ENCODE data around the gene G6PC1. TPM values are rescaled to one million over a fixed set of nuclear protein-coding genes. Genes with fewer than 3 reads are reported as not detected.
A peak's percentile ranks its signal among the peaks of the same experiment; 100 is the strongest.
"Not testable (repeated sequence)": the region's sequence is repeated elsewhere in the genome, so short reads cannot be mapped to it uniquely, and the experiment has no call there.

G6PC1 gene
- total RNA-seq, 1 donor from 2014 or later = not detected

GRCh38 chr17:42913981-42914617 is 13.5 kb downstream of the G6PC1 start:
- Histone ChIP-seq H3K36me3 (no peaks in the 10 kb centered on the region), H3K9me3 (no peaks in the 10 kb centered on the region), H3K4me3 (no peak overlapping the region), H3K27ac (no peak overlapping the region), H3K27me3 (ENCODE audit: low read depth) (no peaks in the 10 kb centered on the region), H3K4me1 (peaks cover 20% of the 10 kb centered on the region)
- ATAC-seq (no peak), DNase-seq (no peak)
- intact Hi-C loops (cut with DNase I) = no loop called here
- TF ChIP-seq CTCF (IDR thresholded peaks at IDR 0.05) = no peak

DNA sequence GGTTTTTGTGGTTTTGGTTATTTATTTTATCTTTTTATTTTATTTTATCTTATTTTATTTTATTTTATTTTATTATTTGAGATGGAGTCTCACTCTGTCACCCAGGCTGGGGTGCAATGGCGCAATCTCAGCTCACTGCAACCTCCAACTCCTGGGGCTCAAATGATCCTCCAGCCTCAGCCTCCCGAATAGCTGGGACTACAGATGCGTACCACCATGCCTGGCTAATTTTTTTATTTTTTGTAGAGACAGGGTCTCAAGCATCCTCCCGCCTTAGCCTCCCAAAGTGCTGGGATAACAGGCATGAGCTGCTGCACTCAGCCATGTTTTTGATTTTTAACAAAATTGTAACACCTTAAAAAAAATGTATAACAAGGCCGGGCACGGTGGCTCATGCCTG is 14.7 kb downstream of the G6PC1 start:
- H3K36me3 ChIP-seq; H3K27ac ChIP-seq; H3K9me3 ChIP-seq; H3K27me3 ChIP-seq (ENCODE audit: low read depth); intact Hi-C loops (cut with DNase I); H3K4me3 ChIP-seq; ATAC-seq; DNase-seq: not testable (repeated sequence)
- H3K4me1 ChIP-seq = peaks cover 32% of the 10 kb centered on the region

GRCh38 chr17:42916388-42917235 is 16.0 kb downstream of the G6PC1 start:
- H3K36me3 ChIP-seq; ATAC-seq; H3K27ac ChIP-seq; H3K4me3 ChIP-seq; intact Hi-C loops (cut with DNase I); H3K9me3 ChIP-seq; DNase-seq; H3K27me3 ChIP-seq (ENCODE audit: low read depth): not testable (repeated sequence)
- peaks cover 45% of the 10 kb centered on the region for H3K4me1 ChIP-seq

DNA sequence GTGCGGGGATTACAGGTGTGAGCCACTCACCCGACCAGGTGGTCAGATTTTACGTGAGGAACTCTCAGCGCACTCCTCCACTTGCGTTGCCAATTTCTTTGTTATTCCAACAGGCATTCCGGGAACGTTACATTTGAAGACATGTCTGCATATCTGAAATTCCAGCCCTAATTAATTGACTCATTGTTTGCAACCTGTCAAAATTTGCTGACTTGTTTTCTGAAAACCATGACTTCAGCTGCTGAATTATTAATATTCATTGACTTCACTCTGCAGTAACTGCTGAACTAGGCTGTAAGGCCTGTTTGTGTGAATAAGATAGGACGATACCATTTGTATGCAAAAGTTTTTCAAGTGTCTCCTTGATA is 16.6 kb downstream of the G6PC1 start:
- no peak for TF ChIP-seq CTCF (IDR thresholded peaks at IDR 0.05)
- DNase-seq (no peak), ATAC-seq (no peak)
- Histone ChIP-seq H3K27me3 (ENCODE audit: low read depth) (no peaks in the 10 kb centered on the region), H3K4me1 (peaks cover 51% of the 10 kb centered on the region), H3K9me3 (no peaks in the 10 kb centered on the region), H3K27ac (no peak overlapping the region), H3K36me3 (no peaks in the 10 kb centered on the region), H3K4me3 (no peak overlapping the region)
- intact Hi-C loops (cut with DNase I) = no loop called here

DNA sequence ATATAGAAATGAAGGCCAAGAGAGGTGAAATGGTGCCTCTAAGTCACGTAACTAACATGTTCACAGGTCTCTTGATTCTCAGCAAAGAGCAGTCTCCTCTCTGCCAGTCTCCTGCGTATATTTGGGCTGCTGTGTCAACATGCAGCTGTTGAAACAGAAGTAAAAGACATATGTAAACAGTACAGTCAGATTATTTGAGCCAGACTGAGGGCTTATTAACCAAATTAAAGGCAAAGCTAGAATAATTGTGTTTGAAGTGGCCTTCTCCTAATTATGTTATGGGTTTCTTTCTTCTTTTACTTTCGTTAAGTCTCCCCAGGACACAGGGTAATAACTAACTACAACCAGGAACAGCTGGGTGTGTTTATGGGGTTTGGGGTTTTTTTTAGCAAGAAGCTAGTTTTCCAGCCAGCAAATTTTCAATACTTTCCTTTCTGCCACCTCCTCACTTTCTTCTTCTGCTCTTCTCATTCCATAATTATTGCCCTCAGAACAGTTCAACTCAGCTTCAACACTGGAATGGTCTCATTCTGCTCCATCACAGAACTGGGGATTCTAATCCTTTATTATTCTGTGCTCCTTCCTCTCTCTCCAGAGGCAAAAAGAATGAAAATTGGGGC is 18.4 kb downstream of the G6PC1 start:
- no peak for TF ChIP-seq CTCF (IDR thresholded peaks at IDR 0.05)
- DNase-seq = no peak
- Histone ChIP-seq H3K27me3 (ENCODE audit: low read depth) (no peaks in the 10 kb centered on the region), H3K36me3 (no peaks in the 10 kb centered on the region), H3K27ac (peak overlapping the region; percentile 50), H3K9me3 (no peaks in the 10 kb centered on the region), H3K4me3 (no peak overlapping the region), H3K4me1 (peaks cover 66% of the 10 kb centered on the region)
- peak in 1 of 2 donors; percentile 71 for ATAC-seq
- intact Hi-C loops (cut with DNase I) = no loop called here

- H3K4me3 ChIP-seq; H3K27me3 ChIP-seq (ENCODE audit: low read depth); DNase-seq; H3K36me3 ChIP-seq; ATAC-seq; intact Hi-C loops (cut with DNase I); H3K9me3 ChIP-seq: not testable (repeated sequence)
- H3K4me1 ChIP-seq = peaks cover 66% of the 10 kb centered on the region
- peak overlapping the region; percentile 50 for H3K27ac ChIP-seq
These were observed 19.0 kb downstream of the G6PC1 start for GRCh38 chr17:42919522-42920077.
